ENCODE results near the gene PIP4K2B.

PIP4K2B gene

GRCh38 chr17:38777641-38778250 is 21.6 kb downstream of the PIP4K2B start:
- DNase-seq: no peak

GRCh38 chr17:38773258-38773657 is 26.1 kb downstream of the PIP4K2B start:
- DNase-seq: no peak

- DNase-seq: no peak
Observed at GRCh38 chr17:38768417-38768816, 30.9 kb downstream of the PIP4K2B start.

- no peak for DNase-seq
Observed at GRCh38 chr17:38766341-38766740, 33.0 kb downstream of the PIP4K2B start.

GRCh38 chr17:38762231-38762630 is 37.1 kb downstream of the PIP4K2B start:
- DNase-seq: no peak

- DNase-seq: no peak
Observed at GRCh38 chr17:38761612-38762011, 37.7 kb downstream of the PIP4K2B start.

- no peak for DNase-seq
Observed at GRCh38 chr17:38753071-38753506, 46.3 kb downstream of the PIP4K2B start.

- DNase-seq: peak; percentile 96
Observed at GRCh38 chr17:38752308-38753070, 46.9 kb downstream of the PIP4K2B start, which contains the start of gene PSMB3. Gene PSMB3, plus strand, starts transcription at chr17:38752741. Its CDS starts 86 bp downstream, at chr17:38752827.

- peak; percentile 94 for DNase-seq
Observed at GRCh38 chr17:38751808-38752307, 47.5 kb downstream of the PIP4K2B start.

GRCh38 chr17:38751144-38751807 is 48.1 kb downstream of the PIP4K2B start:
- DNase-seq: no peak

- DNase-seq: no peak
Observed at GRCh38 chr17:38750312-38751121, 48.8 kb downstream of the PIP4K2B start.

- DNase-seq: no peak
Observed at GRCh38 chr17:38750044-38750311, 49.4 kb downstream of the PIP4K2B start.

- DNase-seq: peak; percentile 88
Observed at GRCh38 chr17:38749223-38750043, 49.9 kb downstream of the PIP4K2B start.

- no peak for DNase-seq
Observed at GRCh38 chr17:38748892-38749222, 50.5 kb downstream of the PIP4K2B start.

GRCh38 chr17:38748149-38748891 is 51.0 kb downstream of the PIP4K2B start, which contains the start of gene PCGF2:
Gene PCGF2, minus strand, starts transcription at chr17:38748336. Its CDS starts 7,934 bp downstream, at chr17:38740402.
- DNase-seq: peak; percentile 94

- peak; percentile 76 for DNase-seq
Observed at GRCh38 chr17:38747463-38748148, 51.8 kb downstream of the PIP4K2B start.

- no peak for DNase-seq
Observed at GRCh38 chr17:38746849-38747462, 52.4 kb downstream of the PIP4K2B start.

- DNase-seq: no peak
Observed at GRCh38 chr17:38746004-38746848, 53.1 kb downstream of the PIP4K2B start.

GRCh38 chr17:38745545-38745944 is 53.8 kb downstream of the PIP4K2B start:
- DNase-seq: no peak

Measured in right forelimb (tissue), 1 donor.